Naive B cell (primary cell): ENCODE measurements around the gene SLC26A11. TPM values are rescaled to one million over a fixed set of nuclear protein-coding genes. Genes with fewer than 3 reads are reported as not detected.

Source experiments
- ATAC-seq, 2 donors: fragments of 150-1000 bp; cut with Tn5 transposase; 2 replicates each; pipeline ENCODE4 v1.10.0; 2021; ENCODE audit warnings: low read depth in 2 of 2, mild to moderate bottlenecking in 2 of 2, moderate library complexity in 2 of 2
- DNase-seq: peaks from one replicate; pipeline ENCODE4 v3.0.0; 2022
- H3K27ac Mint-ChIP-seq, 6 donors: one replicate each; pipeline ENCODE4 v1.8.0; 2020 to 2022; ENCODE audit warnings: mild to moderate bottlenecking in 6 of 6, mixed read lengths in 6 of 6, moderate library complexity in 5 of 6, inconsistent platforms in 2 of 6
- H3K27me3 Mint-ChIP-seq, 3 donors: one replicate each; pipeline ENCODE4 v1.8.0; 2021 to 2022; ENCODE audit warnings: mixed read lengths in 3 of 3, mild to moderate bottlenecking in 1 of 3
- H3K36me3 Mint-ChIP-seq, 2 donors: one replicate each; pipeline ENCODE4 v1.8.0; 2020 to 2022; ENCODE audit warnings: mixed read lengths in 2 of 2, inconsistent platforms in 1 of 2, mild to moderate bottlenecking in 1 of 2
- H3K4me1 Mint-ChIP-seq, 3 donors: one replicate each; pipeline ENCODE4 v1.8.0; 2020 to 2022; ENCODE audit warnings: mixed read lengths in 3 of 3, inconsistent platforms in 1 of 3, mild to moderate bottlenecking in 1 of 3, moderate library complexity in 1 of 3
- H3K4me3 Mint-ChIP-seq, 8 donors: one replicate each; pipeline ENCODE4 v1.8.0; 2020 to 2022; ENCODE audit warnings: mild to moderate bottlenecking in 8 of 8, mixed read lengths in 8 of 8, moderate library complexity in 8 of 8, inconsistent platforms in 2 of 8
- H3K9me3 Mint-ChIP-seq, 7 donors: one replicate each; pipeline ENCODE4 v1.8.0; 2020 to 2022; ENCODE audit warnings: mixed read lengths in 7 of 7, mild to moderate bottlenecking in 5 of 7, inconsistent platforms in 2 of 7, moderate library complexity in 1 of 7
- polyA plus RNA-seq, 6 donors: library from polyadenylated mRNA; unstranded; fragments of 300-500 nt; fragmentation: Illumina TruSeq; gene quantifications; one replicate each; pipeline ENCODE4 v1.2.3, GENCODE V29; 2021; ENCODE audit warnings: low read depth in 6 of 6

Gene SLC26A11
- polyA plus RNA-seq, 6 donors from 2014 or later, result 1.6 to 9.5 (median 7.4) TPM

- H3K4me3 Mint-ChIP-seq, result no peak overlapping the region
- H3K4me1 Mint-ChIP-seq, result peaks cover 19 to 38% (median 21%) of the 10 kb centered on the region in 3 donors
- peak overlapping the region in 5 of 6 donors; percentile 14 to 67 (median 45) for H3K27ac Mint-ChIP-seq
- no peaks in the 10 kb centered on the region for H3K27me3 Mint-ChIP-seq
- no peaks in the 10 kb centered on the region for H3K9me3 Mint-ChIP-seq
- no peak for DNase-seq
- H3K36me3 Mint-ChIP-seq, result peaks cover 11 to 20% of the 10 kb centered on the region in 2 donors
- ATAC-seq, result no peak
Measured at GRCh38 chr17:80216473-80217456, 3.5 kb upstream of the SLC26A11 start.

DNA sequence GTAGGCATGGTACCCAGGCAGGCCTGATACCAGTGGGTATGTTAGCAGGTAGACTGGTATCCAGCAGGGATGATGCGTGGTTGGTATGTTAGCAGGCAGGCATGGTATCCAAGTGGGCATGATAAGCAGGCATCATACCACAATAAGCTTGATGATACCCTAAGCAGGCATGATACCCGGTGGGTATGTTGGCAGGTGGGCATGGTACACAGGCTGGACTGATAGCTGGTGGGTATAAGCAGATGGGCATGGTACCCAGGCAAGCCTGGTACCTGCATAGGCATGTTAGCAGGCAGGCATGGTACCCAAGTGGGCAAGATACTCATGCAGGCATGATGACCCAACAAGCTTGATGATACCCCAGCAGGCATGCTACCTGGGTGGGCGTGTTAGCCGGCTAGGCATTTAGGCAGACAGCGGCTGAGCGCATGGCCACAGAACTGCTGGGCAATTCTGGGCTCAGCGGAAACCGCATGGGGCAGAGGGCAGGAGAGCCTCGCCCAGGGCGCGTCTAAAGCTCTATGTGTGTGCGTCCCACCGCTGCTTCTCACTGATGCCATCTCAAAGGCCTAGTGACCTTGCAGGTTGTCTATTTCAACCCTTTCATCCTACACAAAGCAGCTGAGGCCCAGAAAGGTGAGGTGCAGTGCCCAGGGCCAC is 2.4 kb upstream of the SLC26A11 start:
- DNase-seq (no peak), ATAC-seq (no peak)
- H3K27me3 Mint-ChIP-seq, result peaks cover 0 to under 1% (median 0%) of the 10 kb centered on the region in 3 donors
- H3K4me3 Mint-ChIP-seq, result peak overlapping the region in 3 of 8 donors; percentile 4 to 96 (median 22)
- H3K27ac Mint-ChIP-seq, result peak overlapping the region in 3 of 6 donors; percentile 22 to 67 (median 47)
- peaks cover 11 to 16% of the 10 kb centered on the region in 2 donors for H3K36me3 Mint-ChIP-seq
- H3K4me1 Mint-ChIP-seq, result peaks cover 21 to 34% (median 22%) of the 10 kb centered on the region in 3 donors
- H3K9me3 Mint-ChIP-seq, result no peaks in the 10 kb centered on the region

DNA sequence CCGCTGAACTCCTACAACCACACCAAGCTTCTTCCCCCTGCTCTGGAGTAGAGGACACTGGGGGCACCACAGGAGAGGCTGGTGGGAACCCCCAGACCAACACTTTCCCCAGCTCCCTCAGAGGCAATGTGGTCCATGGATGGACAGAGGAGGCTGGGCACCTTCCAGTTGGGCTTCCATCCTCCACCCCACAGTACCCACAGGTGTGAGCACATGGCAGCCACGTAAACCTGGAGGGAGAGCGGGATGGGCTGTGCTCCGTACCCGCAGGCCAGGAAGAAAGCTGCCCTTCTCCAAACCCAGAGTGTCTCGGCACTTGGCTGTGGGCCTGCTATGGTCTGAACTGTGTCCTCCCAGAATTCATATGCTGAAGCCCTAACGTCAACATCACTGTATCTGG is 1.8 kb upstream of the SLC26A11 start:
- H3K4me1 Mint-ChIP-seq, result peaks cover 21 to 28% (median 22%) of the 10 kb centered on the region in 3 donors
- H3K27ac Mint-ChIP-seq, result peak overlapping the region in 5 of 6 donors; percentile 34 to 98 (median 93)
- DNase-seq (no peak), ATAC-seq (no peak)
- peak overlapping the region; percentile 80 to 98 (median 92) for H3K4me3 Mint-ChIP-seq
- H3K27me3 Mint-ChIP-seq, result peaks cover 0 to 6% (median 0%) of the 10 kb centered on the region in 3 donors
- H3K9me3 Mint-ChIP-seq, result no peaks in the 10 kb centered on the region
- H3K36me3 Mint-ChIP-seq, result peaks cover 11 to 16% of the 10 kb centered on the region in 2 donors

DNA sequence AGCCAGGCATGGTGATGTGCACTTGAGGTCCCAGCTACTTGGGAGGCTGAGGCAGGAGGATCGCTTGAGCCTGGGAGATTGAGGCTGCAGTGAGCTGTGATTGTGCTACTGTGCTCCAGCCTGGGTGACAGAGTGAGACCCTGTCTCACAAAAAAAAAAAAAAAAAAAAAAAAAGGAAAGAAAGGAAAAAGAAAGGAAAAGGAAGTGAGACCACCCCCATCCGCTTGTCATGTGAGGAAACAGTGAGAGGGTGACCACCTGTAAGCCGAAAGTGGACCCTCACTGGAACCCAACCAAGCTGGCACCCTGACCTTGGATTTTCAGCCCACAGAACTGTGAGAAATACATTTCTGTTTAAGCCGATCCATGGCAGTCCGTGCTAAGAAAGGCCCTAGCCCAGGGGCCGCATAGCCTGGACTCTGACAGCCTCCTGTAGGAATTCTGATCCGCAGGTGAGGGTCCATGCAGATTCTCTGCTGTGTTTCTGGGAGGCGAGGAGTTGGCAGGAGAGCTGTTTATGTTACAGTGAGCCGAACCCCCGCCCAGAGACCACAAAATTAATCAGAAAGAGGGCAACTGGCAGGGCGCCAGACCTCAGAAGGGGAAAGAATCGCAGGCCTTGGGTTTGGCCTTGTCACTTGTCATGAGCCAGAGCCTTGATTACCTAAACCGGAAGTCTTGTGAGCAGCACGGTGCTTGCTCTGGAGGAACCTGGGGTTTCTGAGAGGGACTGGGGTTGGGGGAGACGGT is 1.0 kb upstream of the SLC26A11 start:
- H3K27ac Mint-ChIP-seq, result peak overlapping the region; percentile 93 to 100 (median 98)
- DNase-seq (peak; percentile 92), ATAC-seq (peak; percentile 91 to 92)
- peaks cover 21 to 28% (median 25%) of the 10 kb centered on the region in 3 donors for H3K4me1 Mint-ChIP-seq
- H3K27me3 Mint-ChIP-seq, result peaks cover 0 to 7% (median 6%) of the 10 kb centered on the region in 3 donors
- peak overlapping the region; percentile 84 to 98 (median 94) for H3K4me3 Mint-ChIP-seq
- H3K9me3 Mint-ChIP-seq, result no peaks in the 10 kb centered on the region
- H3K36me3 Mint-ChIP-seq, result peaks cover 11 to 22% of the 10 kb centered on the region in 2 donors

GRCh38 chr17:80219763-80220053 is 519 bp upstream of the SLC26A11 start:
- DNase-seq (no peak), ATAC-seq (peak; percentile 21 to 25)
- peak overlapping the region; percentile 93 to 100 (median 98) for H3K27ac Mint-ChIP-seq
- peak overlapping the region; percentile 84 to 98 (median 94) for H3K4me3 Mint-ChIP-seq
- H3K27me3 Mint-ChIP-seq, result peaks cover 0 to 9% (median 7%) of the 10 kb centered on the region in 3 donors
- H3K36me3 Mint-ChIP-seq, result peaks cover 11 to 24% of the 10 kb centered on the region in 2 donors
- H3K9me3 Mint-ChIP-seq, result no peaks in the 10 kb centered on the region
- peaks cover 21 to 28% (median 26%) of the 10 kb centered on the region in 3 donors for H3K4me1 Mint-ChIP-seq

GRCh38 chr17:80220736-80221215 is 549 bp downstream of the SLC26A11 start:
- H3K9me3 Mint-ChIP-seq, result no peaks in the 10 kb centered on the region
- ATAC-seq (peak in 1 of 2 donors; percentile 1), DNase-seq (no peak)
- peaks cover 0 to 9% (median 7%) of the 10 kb centered on the region in 3 donors for H3K27me3 Mint-ChIP-seq
- peak overlapping the region; percentile 79 to 98 (median 88) for H3K4me3 Mint-ChIP-seq
- peaks cover 21 to 28% (median 26%) of the 10 kb centered on the region in 3 donors for H3K4me1 Mint-ChIP-seq
- peak overlapping the region in 4 of 6 donors; percentile 74 to 92 (median 82) for H3K27ac Mint-ChIP-seq
- H3K36me3 Mint-ChIP-seq, result peaks cover 11 to 24% of the 10 kb centered on the region in 2 donors

GRCh38 chr17:80221351-80222105 is 1.3 kb downstream of the SLC26A11 start:
- peak overlapping the region in 3 of 6 donors; percentile 74 to 92 (median 89) for H3K27ac Mint-ChIP-seq

GRCh38 chr17:80222376-80223141 is 2.3 kb downstream of the SLC26A11 start:
- Mint-ChIP-seq H3K36me3 (peaks cover 3 to 10% of the 10 kb centered on the region in 2 donors), H3K4me1 (peaks cover 19 to 24% (median 21%) of the 10 kb centered on the region in 3 donors), H3K27me3 (peaks cover 0 to 9% (median 7%) of the 10 kb centered on the region in 3 donors), H3K4me3 (peak overlapping the region in 6 of 8 donors; percentile 28 to 90 (median 60)), H3K9me3 (no peaks in the 10 kb centered on the region), H3K27ac (peak overlapping the region in 5 of 6 donors; percentile 36 to 91 (median 70))
- ATAC-seq, result no peak
- DNase-seq, result no peak

More at GRCh38 chr17:80221351-80222105, 1.3 kb downstream of the SLC26A11 start:
- no peak for DNase-seq
- Mint-ChIP-seq H3K9me3 (no peaks in the 10 kb centered on the region), H3K27me3 (peaks cover 0 to 9% (median 7%) of the 10 kb centered on the region in 3 donors), H3K4me3 (peak overlapping the region; percentile 79 to 98 (median 88)), H3K36me3 (peaks cover 7 to 17% of the 10 kb centered on the region in 2 donors), H3K4me1 (peaks cover 21 to 28% (median 22%) of the 10 kb centered on the region in 3 donors)
- no peak for ATAC-seq

GRCh38 chr17:80223142-80223815 is 3.1 kb downstream of the SLC26A11 start:
- H3K4me3 Mint-ChIP-seq, result peak overlapping the region in 4 of 8 donors; percentile 48 to 90 (median 76)

DNA sequence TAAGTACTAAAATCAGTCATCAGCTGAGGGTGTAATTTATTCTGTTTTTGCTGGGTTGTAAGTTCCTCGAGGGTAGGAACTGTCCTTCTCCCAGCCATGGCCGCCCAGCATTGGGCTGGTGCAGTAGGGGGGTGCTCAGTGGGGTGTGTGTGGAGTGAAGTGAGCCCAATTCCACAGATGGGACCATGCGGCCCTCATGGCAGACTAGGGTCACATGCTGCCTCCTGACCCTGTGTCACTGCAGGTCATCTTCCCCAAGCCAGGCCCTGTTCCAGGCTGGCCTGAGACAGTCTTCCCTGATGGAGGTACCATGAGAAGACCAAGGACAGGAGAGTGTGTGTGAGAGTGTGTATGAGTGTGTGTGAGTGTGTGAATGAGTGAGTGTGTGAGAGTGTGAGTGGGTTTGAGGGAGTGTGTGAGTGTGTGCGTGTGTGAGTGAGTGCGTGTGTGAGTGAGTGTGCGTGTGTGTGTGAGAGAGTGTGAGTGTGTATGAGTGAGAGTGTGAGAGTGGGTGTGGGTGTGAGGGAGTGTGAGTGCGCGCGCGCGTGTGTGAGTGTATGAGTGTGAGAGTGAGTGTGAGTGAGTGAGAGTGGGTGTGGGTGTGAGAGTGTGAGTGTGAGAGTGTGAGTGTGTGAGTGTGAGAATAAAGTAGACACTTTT is 3.7 kb downstream of the SLC26A11 start:
- ATAC-seq, result no peak

More at GRCh38 chr17:80223142-80223815, 3.1 kb downstream of the SLC26A11 start:
- Mint-ChIP-seq H3K9me3 (no peaks in the 10 kb centered on the region), H3K27me3 (peaks cover 0 to 9% (median 7%) of the 10 kb centered on the region in 3 donors), H3K36me3 (peaks cover 0 to 8% of the 10 kb centered on the region in 2 donors), H3K27ac (peak overlapping the region in 4 of 6 donors; percentile 49 to 82 (median 64)), H3K4me1 (peaks cover 17 to 21% (median 18%) of the 10 kb centered on the region in 3 donors)
- DNase-seq (no peak), ATAC-seq (no peak)

More for the DNA sequence above, 3.7 kb downstream of the SLC26A11 start:
- Mint-ChIP-seq H3K36me3 (peaks cover 0 to 8% of the 10 kb centered on the region in 2 donors), H3K9me3 (peaks cover 0 to 3% (median 0%) of the 10 kb centered on the region in 7 donors), H3K27ac (peak overlapping the region in 2 of 6 donors; percentile 26 to 79), H3K4me1 (peaks cover 12 to 21% (median 13%) of the 10 kb centered on the region in 3 donors), H3K27me3 (peaks cover 0 to 9% (median 7%) of the 10 kb centered on the region in 3 donors), H3K4me3 (peak overlapping the region in 1 of 8 donors; percentile 90)
- no peak for DNase-seq
